GM18505 (cell line): ENCODE data around the gene LRFN4.
A peak's percentile ranks its signal among the peaks of the same experiment; 100 is the strongest.
"Not testable (repeated sequence)": the region's sequence is repeated elsewhere in the genome, so short reads cannot be mapped to it uniquely, and the experiment has no call there.

Source experiments
- ATAC-seq: cut with Tn5 transposase; IDR thresholded peaks from one replicate; pipeline ENCODE4 v1.9.1; 2021; ENCODE audit not compliant: unreplicated experiment
- POLR2A ChIP-seq: IDR thresholded peaks from 4 replicates; pipeline ENCODE4 v1.6.1; 2011; ENCODE audit warnings: borderline replicate concordance; ENCODE audit not compliant: insufficient read depth, insufficient read length; ENCODE audit errors: extremely low read depth

Gene LRFN4

GRCh38 chr11:66856496-66857233 is at the start of gene LRFN4:
Gene LRFN4, plus strand, starts transcription at chr11:66857064. Its CDS starts 681 bp downstream, at chr11:66857745.
- peak; percentile 8 for TF ChIP-seq POLR2A
- peak; percentile 37 for ATAC-seq

DNA sequence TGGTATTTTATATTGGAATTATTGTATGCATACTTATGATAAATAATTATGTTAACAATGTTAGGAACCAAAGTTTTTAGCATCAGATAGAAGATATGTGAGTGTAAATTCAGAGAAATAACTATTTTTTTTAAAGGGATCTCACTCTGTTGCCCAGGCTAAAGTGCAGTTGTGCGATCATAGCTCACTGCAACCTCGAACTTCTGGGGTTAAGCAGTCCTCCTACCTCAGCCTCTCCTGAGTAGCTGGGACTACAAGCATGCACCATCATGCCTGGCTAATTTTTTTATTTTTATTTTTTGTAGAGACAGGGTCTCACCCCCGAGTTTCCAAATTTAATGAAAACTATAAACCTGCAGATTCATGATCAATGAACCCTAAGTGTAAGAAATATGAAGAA is 47.3 kb upstream of the LRFN4 start:
- ATAC-seq, result no peak
- no peak for TF ChIP-seq POLR2A

DNA sequence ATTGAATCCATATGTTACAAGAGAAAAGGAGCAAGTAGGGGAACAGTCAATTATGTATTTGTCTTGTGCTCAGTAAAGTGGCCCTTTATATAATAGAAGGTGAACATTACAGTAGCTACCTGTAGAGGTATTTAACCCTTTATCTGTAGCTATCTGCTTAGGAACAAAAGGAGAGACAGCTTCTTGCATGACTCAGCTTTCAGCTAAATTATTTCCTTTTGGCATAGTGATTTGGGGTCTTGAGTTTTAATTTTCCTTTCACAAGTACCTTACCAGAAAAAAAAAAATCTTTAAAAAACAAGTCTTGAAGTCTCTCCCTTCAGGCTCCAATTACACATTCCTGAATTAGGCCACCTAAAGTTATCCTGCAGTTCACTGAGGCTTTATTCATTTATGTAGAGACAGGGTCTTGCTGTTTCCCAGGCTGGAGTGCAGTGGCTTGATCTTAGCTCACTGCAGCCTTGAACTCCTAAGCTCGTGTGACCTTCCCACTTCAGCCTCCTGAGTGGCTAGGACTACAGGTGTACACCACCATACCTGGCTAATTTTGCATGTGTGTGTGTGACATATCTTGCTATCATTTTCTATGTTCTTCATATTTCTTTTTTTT is 46.2 kb upstream of the LRFN4 start:
- no peak for TF ChIP-seq POLR2A
- no peak for ATAC-seq

GRCh38 chr11:66814678-66815077 is 42.2 kb upstream of the LRFN4 start:
- ATAC-seq, result no peak
- TF ChIP-seq POLR2A, result no peak

DNA sequence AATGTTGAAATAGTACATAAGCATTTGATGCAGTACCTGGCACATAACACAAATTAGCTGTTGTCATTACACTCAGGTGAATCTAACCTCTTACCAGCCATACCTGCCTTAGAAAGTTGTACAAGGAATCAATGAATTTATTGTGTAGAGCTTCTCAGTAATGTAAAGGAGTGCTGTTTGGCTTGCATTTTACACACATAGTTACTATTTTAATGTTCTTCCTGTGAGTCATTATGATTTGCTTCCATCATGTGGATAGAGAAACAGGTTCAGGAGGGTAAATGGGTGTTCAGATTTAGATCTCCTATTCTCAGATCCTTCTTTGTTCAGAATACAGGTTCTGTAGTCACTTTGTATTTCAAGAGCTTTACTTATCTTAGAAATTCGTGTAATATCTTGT is 41.2 kb upstream of the LRFN4 start:
- ATAC-seq, result no peak
- TF ChIP-seq POLR2A, result no peak

GRCh38 chr11:66818231-66818955 is 38.5 kb upstream of the LRFN4 start:
- no peak for TF ChIP-seq POLR2A
- ATAC-seq, result no peak

DNA sequence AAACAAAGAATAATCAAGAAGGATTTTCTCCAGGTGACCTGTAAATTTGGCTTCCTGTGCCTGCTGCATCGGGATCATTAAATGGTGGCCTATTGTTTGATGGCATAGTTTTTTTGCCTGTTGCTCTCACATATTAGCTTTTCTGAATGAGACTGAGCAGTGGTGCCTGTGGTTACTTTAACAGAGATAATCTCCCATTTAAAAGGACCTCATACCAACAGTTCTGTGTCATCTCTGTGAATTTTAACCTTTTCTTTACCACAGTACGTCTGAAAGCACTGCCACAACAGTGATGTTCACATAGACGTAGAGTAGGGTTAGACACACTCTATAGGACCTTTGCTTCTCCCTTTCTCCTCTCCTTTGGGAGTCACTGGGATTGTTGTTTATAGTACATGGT is 36.5 kb upstream of the LRFN4 start:
- no peak for TF ChIP-seq POLR2A
- no peak for ATAC-seq

GRCh38 chr11:66820901-66821300 is 36.0 kb upstream of the LRFN4 start:
- no peak for TF ChIP-seq POLR2A
- ATAC-seq, result no peak

DNA sequence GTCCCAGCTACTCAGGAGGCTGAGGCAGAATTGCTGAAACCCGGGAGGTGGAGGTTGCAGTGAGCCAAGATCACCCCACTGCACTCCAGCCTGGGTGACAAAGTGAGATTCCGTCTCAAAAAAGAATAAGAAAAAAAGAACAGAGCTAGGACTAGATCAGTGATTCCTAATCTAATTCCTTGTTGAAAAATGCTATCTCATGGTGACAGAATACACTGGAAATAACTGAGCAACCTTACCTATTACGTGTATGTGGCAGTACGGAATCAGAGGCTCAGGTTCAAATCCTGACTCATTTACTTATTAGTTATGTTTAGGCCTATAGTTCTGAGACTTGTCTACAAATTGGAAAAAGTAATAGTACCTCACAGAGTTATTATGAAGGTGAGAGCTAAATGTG is 33.2 kb upstream of the LRFN4 start:
- no peak for ATAC-seq
- TF ChIP-seq POLR2A, result no peak

- ATAC-seq, result not testable (repeated sequence)
Observed at GRCh38 chr11:66824573-66824972, 32.3 kb upstream of the LRFN4 start.

- no peak for TF ChIP-seq POLR2A
- no peak for ATAC-seq
Observed at GRCh38 chr11:66834539-66834845, 22.4 kb upstream of the LRFN4 start.

DNA sequence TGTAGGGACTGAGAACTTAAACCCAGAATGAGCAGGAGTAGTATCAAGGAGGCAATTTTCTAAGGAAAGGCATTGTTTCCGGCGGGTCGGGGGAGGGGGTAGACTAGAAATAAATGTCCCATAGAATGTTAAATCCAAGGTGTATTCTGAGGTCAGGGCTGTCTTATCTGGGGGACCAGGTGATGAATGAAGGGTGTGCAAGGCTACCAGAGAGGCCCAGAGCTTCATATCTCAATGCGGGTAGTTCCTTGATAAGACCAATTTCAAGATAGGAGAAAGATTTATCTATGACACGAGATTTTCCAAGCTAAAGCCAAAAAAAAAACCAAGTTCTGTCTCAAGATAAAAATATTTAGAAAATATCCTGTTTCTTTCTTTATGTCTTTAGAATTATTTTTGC is 21.9 kb upstream of the LRFN4 start:
- ATAC-seq, result no peak
- no peak for TF ChIP-seq POLR2A

GRCh38 chr11:66835768-66836405 is 21.0 kb upstream of the LRFN4 start:
- ATAC-seq, result no peak
- peak; percentile 2 for TF ChIP-seq POLR2A

DNA sequence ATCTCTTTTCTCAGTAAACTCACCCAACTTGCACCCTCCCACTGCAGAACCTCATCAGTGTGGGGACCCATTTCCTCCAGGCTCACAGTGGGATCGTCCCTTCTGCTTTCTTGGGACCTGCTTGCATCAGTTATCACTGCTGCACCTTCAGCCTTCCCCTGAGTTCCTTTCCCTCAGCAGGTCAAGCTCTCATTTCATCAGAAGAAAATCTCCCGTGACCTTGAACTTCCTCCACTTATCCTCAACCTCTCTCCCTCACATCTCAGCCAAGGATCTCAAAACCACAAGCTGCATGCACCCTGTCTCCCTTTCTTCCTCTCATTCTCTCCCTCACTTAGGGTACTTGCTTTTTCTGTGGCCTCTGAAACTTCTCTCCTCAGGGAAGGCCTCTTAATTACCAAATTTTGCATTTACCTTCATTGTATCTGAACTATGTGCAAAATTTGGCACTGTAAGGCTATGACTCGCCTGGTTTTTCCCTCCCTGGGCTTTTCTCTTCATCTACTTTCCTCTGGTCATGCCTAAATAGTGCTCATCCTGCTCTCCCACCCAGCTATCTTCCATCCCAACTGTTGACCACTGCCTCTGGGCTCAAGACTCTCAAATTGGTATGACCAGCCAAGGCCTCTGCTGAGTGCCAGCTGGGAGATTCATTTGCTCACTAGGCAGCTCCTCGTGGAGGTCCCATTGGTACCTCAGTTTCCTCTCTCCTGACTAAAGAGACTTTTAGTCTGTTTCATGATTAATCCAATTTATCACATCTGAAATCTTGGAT is 16.4 kb upstream of the LRFN4 start:
- TF ChIP-seq POLR2A, result no peak
- ATAC-seq, result no peak

GRCh38 chr11:66841861-66842260 is 15.0 kb upstream of the LRFN4 start:
- no peak for TF ChIP-seq POLR2A
- no peak for ATAC-seq
